IMR-90 (cell line): ENCODE data around the gene ITSN2. TPM values are rescaled to one million over a fixed set of nuclear protein-coding genes. Genes with fewer than 3 reads are reported as not detected.

Experiments
- ATAC-seq: fragments of 200-7000 bp; cut with Tn5 transposase; 2 replicates; pipeline ENCODE4 v1.9.1; 2020; ENCODE audit warnings: low read depth, mild to moderate bottlenecking, moderate library complexity
- BruUV-seq: library from RNA; stranded (reverse); fragments of 400-500 nt; replicated peaks from 2 replicates; lab custom pipeline; 2021; lab: Mats Ljungman, UMichigan
- CTCF ChIA-PET: fragments of 300-600 bp; formaldehyde crosslinking; extraction: SDS; loops from one replicate; lab custom pipeline; 2021; ENCODE audit warnings: antibody characterized with exemption; lab: Yijun Ruan, JAX
- POLR2A ChIA-PET: fragments of 300-600 bp; sonication (Branson Sonifier 250); formaldehyde crosslinking; loops from one replicate; lab custom pipeline; 2022; ENCODE audit warnings: antibody characterized with exemption; ENCODE audit not compliant: unreplicated experiment; lab: Charles Lee
- DNase-seq: peaks from one replicate; pipeline ENCODE4 v3.0.0; 2013
- H2AFZ ChIP-seq: replicated peaks from 2 replicates; pipeline ENCODE3; 2013; ENCODE audit warnings: low read length, mild to moderate bottlenecking; ENCODE audit not compliant: poor library complexity
- H2AK5ac ChIP-seq: 2 replicates; pipeline ENCODE4 v1.6.1; 2013; ENCODE audit warnings: low read depth, low read length, inconsistent platforms
- H2AK9ac ChIP-seq: replicated peaks from 2 replicates; pipeline ENCODE3; 2013; ENCODE audit warnings: mild to moderate bottlenecking, low read depth, low read length, moderate library complexity; ENCODE audit not compliant: poor library complexity
- H2BK120ac ChIP-seq: 2 replicates; pipeline ENCODE4 v1.6.1; 2013; ENCODE audit warnings: low read depth, low read length, inconsistent platforms
- H2BK15ac ChIP-seq: 3 replicates; pipeline ENCODE4 v1.6.1; 2013; ENCODE audit warnings: low read depth, low read length, inconsistent platforms
- H2BK20ac ChIP-seq: 2 replicates; pipeline ENCODE4 v1.6.1; 2013; ENCODE audit warnings: low read depth, mild to moderate bottlenecking, inconsistent platforms, low read length, moderate library complexity
- H2BK5ac ChIP-seq: 2 replicates; pipeline ENCODE4 v1.6.1; 2013; ENCODE audit warnings: mild to moderate bottlenecking, low read depth, low read length, inconsistent platforms; ENCODE audit not compliant: poor library complexity, severe bottlenecking
- H3K14ac ChIP-seq: replicated peaks from 2 replicates; pipeline ENCODE4 v1.6.1; 2013; ENCODE audit warnings: low read depth, low read length, inconsistent platforms
- H3K18ac ChIP-seq: 2 replicates; pipeline ENCODE4 v1.6.1; 2013; ENCODE audit warnings: low read depth, low read length, control low read depth
- H3K23ac ChIP-seq: 2 replicates; pipeline ENCODE4 v1.6.1; 2013; ENCODE audit warnings: low read depth, low read length, inconsistent platforms
- H3K27ac ChIP-seq: 2 replicates; pipeline ENCODE4 v1.5.1; 2013; ENCODE audit warnings: mild to moderate bottlenecking, control low read depth, low read length; ENCODE audit not compliant: insufficient read depth
- H3K27me3 ChIP-seq: 2 replicates; pipeline ENCODE4 v1.6.1; 2013; ENCODE audit warnings: low read length; ENCODE audit not compliant: control insufficient read depth, insufficient read depth
- H3K36me3 ChIP-seq: 2 replicates; pipeline ENCODE4 v1.6.1; 2013; ENCODE audit warnings: low read length, mixed read lengths; ENCODE audit not compliant: control insufficient read depth, insufficient read depth
- H3K4ac ChIP-seq: 2 replicates; pipeline ENCODE4 v1.6.1; 2013; ENCODE audit warnings: low read depth, low read length, inconsistent platforms
- H3K4me1 ChIP-seq: 2 replicates; pipeline ENCODE4 v1.6.1; 2013; ENCODE audit warnings: low read length, mixed read lengths; ENCODE audit not compliant: control insufficient read depth, insufficient read depth
- H3K4me2 ChIP-seq: 2 replicates; pipeline ENCODE4 v1.6.1; 2013; ENCODE audit warnings: low read depth, mild to moderate bottlenecking, control low read depth, low read length, moderate library complexity
- H3K4me3 ChIP-seq: 2 replicates; pipeline ENCODE4 v1.5.1; 2013; ENCODE audit warnings: low read depth, mild to moderate bottlenecking, control low read depth, low read length, moderate library complexity; ENCODE audit not compliant: insufficient read depth
- H3K56ac ChIP-seq: 2 replicates; pipeline ENCODE4 v1.6.1; 2013; ENCODE audit warnings: low read length, inconsistent platforms; ENCODE audit not compliant: insufficient read depth; ENCODE audit errors: extremely low read depth
- H3K79me1 ChIP-seq, 2 experiments: 2 replicates each; pipeline ENCODE4 v1.6.1; 2013; ENCODE audit warnings: low read length in 2 of 2, inconsistent platforms in 1 of 2, low read depth in 1 of 2
- H3K9ac ChIP-seq: 2 replicates; pipeline ENCODE4 v1.6.1; 2013; ENCODE audit warnings: low read depth, low read length, control low read depth
- H3K9me1 ChIP-seq: 2 replicates; pipeline ENCODE4 v1.6.1; 2013; ENCODE audit warnings: low read length, inconsistent platforms; ENCODE audit not compliant: insufficient read depth
- H3K9me3 ChIP-seq: 2 replicates; pipeline ENCODE4 v1.6.1; 2013; ENCODE audit warnings: low read length; ENCODE audit not compliant: control insufficient read depth, insufficient read depth
- H4K20me1 ChIP-seq: 2 replicates; pipeline ENCODE4 v1.6.1; 2013; ENCODE audit warnings: low read length, inconsistent platforms; ENCODE audit not compliant: insufficient read depth
- H4K5ac ChIP-seq: 2 replicates; pipeline ENCODE4 v1.6.1; 2013; ENCODE audit warnings: mild to moderate bottlenecking, low read depth, low read length, control low read depth
- H4K8ac ChIP-seq, 2 experiments: 2 replicates each; pipeline ENCODE4 v1.6.1; 2013; ENCODE audit warnings: low read depth in 2 of 2, low read length in 2 of 2, control low read depth in 1 of 2, inconsistent platforms in 1 of 2
- H4K91ac ChIP-seq: 2 replicates; pipeline ENCODE4 v1.6.1; 2013; ENCODE audit warnings: low read depth, low read length, inconsistent platforms; ENCODE audit not compliant: insufficient read depth
- BHLHE40 ChIP-seq: fragments of 150-350 bp; IDR thresholded peaks from 2 replicates; pipeline ENCODE4 v1.6.1; 2016; ENCODE audit warnings: mild to moderate bottlenecking, low read depth, low read length
- CEBPB ChIP-seq: IDR thresholded peaks from 2 replicates; pipeline ENCODE4 v1.6.1; 2012; ENCODE audit warnings: low read depth, low read length, improper control_type of control experiment
- CHD1 ChIP-seq: IDR thresholded peaks from 2 replicates; pipeline ENCODE4 v1.6.1; 2012; ENCODE audit warnings: low read depth, low read length, improper control_type of control experiment
- FOS ChIP-seq: fragments of 150-350 bp; IDR thresholded peaks from 2 replicates; pipeline ENCODE4 v1.6.1; 2016; ENCODE audit warnings: low read depth, low read length
- MAZ ChIP-seq: IDR thresholded peaks from 2 replicates; pipeline ENCODE4 v1.6.1; 2012; ENCODE audit warnings: low read depth, mild to moderate bottlenecking, low read length, improper control_type of control experiment, moderate library complexity, borderline replicate concordance
- MXI1 ChIP-seq: IDR thresholded peaks from 2 replicates; pipeline ENCODE4 v1.6.1; 2012; ENCODE audit warnings: low read depth, mild to moderate bottlenecking, low read length, moderate library complexity, borderline replicate concordance
- NFE2L2 ChIP-seq: fragments of 150-350 bp; IDR thresholded peaks from 2 replicates; pipeline ENCODE4 v1.6.1; 2016; ENCODE audit warnings: low read depth, mild to moderate bottlenecking, low read length
- POLR2A ChIP-seq: IDR thresholded peaks from 2 replicates; pipeline ENCODE4 v1.6.1; 2012; ENCODE audit warnings: mild to moderate bottlenecking, low read depth, low read length
- SMC3 ChIP-seq: fragments of 150-350 bp; IDR thresholded peaks from 2 replicates; pipeline ENCODE4 v1.6.1; 2016; ENCODE audit warnings: low read depth, mild to moderate bottlenecking, antibody characterized with exemption, low read length, moderate library complexity
- WGBS, 2 experiments: methylation state at CpG; one replicate each; pipeline versions ENCODE4 v1.1.5 to v1.1.7; 2013; ENCODE audit warnings: missing lambda C conversion rate in 2 of 2; ENCODE audit not compliant: insufficient read length in 1 of 2; ENCODE audit errors: extremely low coverage in 2 of 2; 5-methylcytosine and 5-hydroxymethylcytosine counted together
- dilution Hi-C: fragments of 300-500 bp; cut with HindIII; formaldehyde crosslinking; loops from one replicate; pipeline ENCODE4 v1.14.3; 2018; ENCODE audit warnings: low sequenced_read_pairs; ENCODE audit not compliant: unreplicated experiment
- in situ Hi-C: fragments of 300-500 bp; cut with MboI; formaldehyde crosslinking; loops from 3 replicates; pipeline ENCODE4 v1.14.3; 2019; ENCODE audit warnings: low sequenced_read_pairs, inconsistent platforms, mixed read lengths
- intact Hi-C: fragments of 100-400 bp; cut with micrococcal nuclease; formaldehyde crosslinking; loops from 2 replicates; pipeline ENCODE4 v1.10.0; 2022
- polyA plus RNA-seq, 3 experiments: library from polyadenylated mRNA; depleted of rRNA; stranded (reverse); fragments of >200 nt; gene quantifications; 2 replicates each; pipeline ENCODE4 v1.2.3, GENCODE V29; 2012; ENCODE audit warnings: low replicate concordance in 1 of 3
- total RNA-seq: library from RNA; depleted of rRNA; stranded (reverse); fragments of >200 nt; gene quantifications from 2 replicates; pipeline ENCODE4 v1.2.3, GENCODE V29; 2012
- TF ChIP-seq, protein P1 (sequence below): conservative IDR thresholded peaks from 2 replicates; pipeline ENCODE4 v1.5.1; 2012; ENCODE audit warnings: mild to moderate bottlenecking, low read depth, low read length, improper control_type of control experiment
- TF ChIP-seq, protein P2 (sequence below): fragments of 150-350 bp; IDR thresholded peaks from 2 replicates; pipeline ENCODE4 v1.6.1; 2017; ENCODE audit warnings: mild to moderate bottlenecking, antibody characterized with exemption, low read length, low read depth

ITSN2 gene
- total and polyA plus RNA-seq, 2 of the 4 experiments (the other 2 are of a cell fraction) = 10.7 to 17.2 TPM

DNA sequence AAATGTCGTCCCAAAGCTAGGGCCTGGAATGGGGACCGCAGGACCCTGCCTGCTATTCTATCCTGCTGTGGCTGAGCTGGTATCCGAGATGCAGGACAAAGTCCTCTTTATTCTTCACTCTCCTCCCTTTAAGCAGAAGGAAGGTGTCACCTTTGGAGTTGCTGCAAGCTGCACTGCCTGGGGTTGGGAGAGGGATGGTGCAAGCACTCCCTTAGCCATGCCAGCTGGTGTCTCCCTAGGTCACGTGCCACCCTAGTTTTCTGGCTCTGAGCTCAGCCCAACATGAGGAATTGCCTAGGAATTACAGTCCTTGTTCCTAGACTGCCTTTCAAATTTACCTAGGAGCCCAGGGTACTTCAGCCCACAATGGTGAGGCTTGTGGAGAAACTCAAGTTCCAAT lies 206.9 kb downstream of the ITSN2 start:
- TF ChIP-seq, protein P1, sequence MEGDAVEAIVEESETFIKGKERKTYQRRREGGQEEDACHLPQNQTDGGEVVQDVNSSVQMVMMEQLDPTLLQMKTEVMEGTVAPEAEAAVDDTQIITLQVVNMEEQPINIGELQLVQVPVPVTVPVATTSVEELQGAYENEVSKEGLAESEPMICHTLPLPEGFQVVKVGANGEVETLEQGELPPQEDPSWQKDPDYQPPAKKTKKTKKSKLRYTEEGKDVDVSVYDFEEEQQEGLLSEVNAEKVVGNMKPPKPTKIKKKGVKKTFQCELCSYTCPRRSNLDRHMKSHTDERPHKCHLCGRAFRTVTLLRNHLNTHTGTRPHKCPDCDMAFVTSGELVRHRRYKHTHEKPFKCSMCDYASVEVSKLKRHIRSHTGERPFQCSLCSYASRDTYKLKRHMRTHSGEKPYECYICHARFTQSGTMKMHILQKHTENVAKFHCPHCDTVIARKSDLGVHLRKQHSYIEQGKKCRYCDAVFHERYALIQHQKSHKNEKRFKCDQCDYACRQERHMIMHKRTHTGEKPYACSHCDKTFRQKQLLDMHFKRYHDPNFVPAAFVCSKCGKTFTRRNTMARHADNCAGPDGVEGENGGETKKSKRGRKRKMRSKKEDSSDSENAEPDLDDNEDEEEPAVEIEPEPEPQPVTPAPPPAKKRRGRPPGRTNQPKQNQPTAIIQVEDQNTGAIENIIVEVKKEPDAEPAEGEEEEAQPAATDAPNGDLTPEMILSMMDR = no peak
- no peak for TF ChIP-seq CHD1
- no peak for TF ChIP-seq NFE2L2
- no peak for TF ChIP-seq POLR2A
- TF ChIP-seq MXI1 = no peak
- TF ChIP-seq, protein P2, sequence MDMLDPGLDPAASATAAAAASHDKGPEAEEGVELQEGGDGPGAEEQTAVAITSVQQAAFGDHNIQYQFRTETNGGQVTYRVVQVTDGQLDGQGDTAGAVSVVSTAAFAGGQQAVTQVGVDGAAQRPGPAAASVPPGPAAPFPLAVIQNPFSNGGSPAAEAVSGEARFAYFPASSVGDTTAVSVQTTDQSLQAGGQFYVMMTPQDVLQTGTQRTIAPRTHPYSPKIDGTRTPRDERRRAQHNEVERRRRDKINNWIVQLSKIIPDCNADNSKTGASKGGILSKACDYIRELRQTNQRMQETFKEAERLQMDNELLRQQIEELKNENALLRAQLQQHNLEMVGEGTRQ = no peak
- TF ChIP-seq CEBPB = no peak
- no peak for TF ChIP-seq SMC3
- TF ChIP-seq MAZ = no peak
- no peak for TF ChIP-seq BHLHE40
- no peak for TF ChIP-seq FOS
- H3K56ac ChIP-seq = no peak overlapping the region

More for the DNA sequence above, 206.9 kb downstream of the ITSN2 start:
- intact Hi-C loops = no loop called here
- Histone ChIP-seq H3K36me3 (peaks cover 2% of the 10 kb centered on the region; the same call in 1 of the 2 replicates), H3K27ac (no peak overlapping the region), H3K9me1 (peaks cover 4% of the 10 kb centered on the region; the same call in 1 of the 2 replicates), H3K23ac (no peak overlapping the region), H4K20me1 (no peaks in the 10 kb centered on the region), H2BK120ac (no peak overlapping the region), H4K91ac (no peak overlapping the region), H3K4ac (no peak overlapping the region), H4K5ac (no peak overlapping the region), H4K8ac (no peak overlapping the region), H2BK15ac (no peak overlapping the region), H3K18ac (no peak overlapping the region), H3K4me2 (no peak overlapping the region), H2BK5ac (no peak overlapping the region), H3K9me3 (no peaks in the 10 kb centered on the region), H3K4me1 (no peaks in the 10 kb centered on the region), H3K9ac (no peak overlapping the region), H2AK9ac (no peak overlapping the region), H3K27me3 (no peaks in the 10 kb centered on the region), H3K79me1 (no peaks in the 10 kb centered on the region), H2AK5ac (no peak overlapping the region), H2AFZ (no peak overlapping the region), H2BK20ac (no peak overlapping the region), H3K14ac (no peak overlapping the region), H3K4me3 (no peak overlapping the region)
- POLR2A ChIA-PET = no interaction called here
- DNase-seq = no peak
- no CpG with 5 or more reads among the region's 4 CpGs for WGBS, 2 experiments
- BruUV-seq = no TSS peak
- CTCF ChIA-PET = no interaction called here
- dilution Hi-C loops = no loop called here
- no peak for ATAC-seq
- in situ Hi-C loops = no loop called here
